Keratinocyte (primary cell): Measurements from ENCODE around the gene ZNF805.

ENCODE experiments used
- EZH2 ChIP-seq: IDR thresholded peaks from one replicate; pipeline ENCODE4 v1.6.1; 2012; ENCODE audit warnings: inconsistent platforms, mild to moderate bottlenecking, low read length, moderate library complexity
- TF ChIP-seq, protein P1 (sequence below), 3 experiments: IDR thresholded peaks in 1 of 3; conservative IDR thresholded peaks in 1 of 3; optimal IDR thresholded peaks in 1 of 3; 2 replicates in 2 of 3; 3 replicates in 1 of 3; pipeline versions ENCODE3 to v1.5.1; 2011; ENCODE audit warnings: low read length in 3 of 3, mild to moderate bottlenecking in 3 of 3, moderate library complexity in 2 of 3, control low read depth in 1 of 3, inconsistent platforms in 1 of 3; ENCODE audit not compliant: insufficient read depth in 2 of 3; ENCODE audit errors: extremely low read depth in 1 of 3

DNA sequence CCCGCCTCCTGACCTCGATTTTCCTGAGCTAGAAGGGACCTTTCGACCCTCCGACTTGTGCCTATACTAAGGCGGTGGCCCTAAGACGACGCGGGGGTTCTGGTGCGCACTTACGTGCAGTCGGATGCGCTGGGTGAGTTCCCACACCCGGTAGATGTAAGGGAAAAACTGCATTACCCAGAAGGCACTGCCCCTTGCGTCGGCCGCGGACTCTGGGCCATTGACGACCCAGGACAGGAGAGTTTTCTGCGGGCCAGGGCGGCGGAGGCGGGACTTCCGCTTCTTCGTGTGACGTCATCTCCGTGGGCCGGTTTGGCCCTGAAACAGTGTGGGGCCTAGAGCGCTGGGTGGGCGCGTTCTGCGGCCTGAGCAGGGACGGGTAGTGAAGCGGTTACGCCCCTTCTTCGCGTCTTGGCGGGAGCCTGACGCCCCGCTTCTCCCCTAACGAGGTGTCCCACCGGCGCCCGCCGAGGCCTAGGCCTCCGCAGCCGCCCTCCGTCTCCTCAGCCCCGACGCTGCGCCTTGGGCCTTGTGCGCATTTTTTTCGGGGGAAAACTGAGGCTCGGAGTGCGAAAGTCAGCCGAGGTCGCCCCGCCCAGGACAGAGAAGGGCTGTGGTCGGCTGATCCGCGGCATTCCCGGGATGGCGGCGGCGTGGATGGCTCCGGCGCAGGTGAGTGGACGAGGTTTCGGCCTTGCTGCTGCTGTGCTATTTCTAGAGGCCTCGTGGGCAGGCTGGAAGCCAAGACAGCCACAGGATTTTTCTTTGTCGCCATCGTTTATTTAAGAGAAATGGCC, 39.9 kb downstream of the ZNF805 start, which contains the start of gene ZNF460:
- TF ChIP-seq, protein P1, sequence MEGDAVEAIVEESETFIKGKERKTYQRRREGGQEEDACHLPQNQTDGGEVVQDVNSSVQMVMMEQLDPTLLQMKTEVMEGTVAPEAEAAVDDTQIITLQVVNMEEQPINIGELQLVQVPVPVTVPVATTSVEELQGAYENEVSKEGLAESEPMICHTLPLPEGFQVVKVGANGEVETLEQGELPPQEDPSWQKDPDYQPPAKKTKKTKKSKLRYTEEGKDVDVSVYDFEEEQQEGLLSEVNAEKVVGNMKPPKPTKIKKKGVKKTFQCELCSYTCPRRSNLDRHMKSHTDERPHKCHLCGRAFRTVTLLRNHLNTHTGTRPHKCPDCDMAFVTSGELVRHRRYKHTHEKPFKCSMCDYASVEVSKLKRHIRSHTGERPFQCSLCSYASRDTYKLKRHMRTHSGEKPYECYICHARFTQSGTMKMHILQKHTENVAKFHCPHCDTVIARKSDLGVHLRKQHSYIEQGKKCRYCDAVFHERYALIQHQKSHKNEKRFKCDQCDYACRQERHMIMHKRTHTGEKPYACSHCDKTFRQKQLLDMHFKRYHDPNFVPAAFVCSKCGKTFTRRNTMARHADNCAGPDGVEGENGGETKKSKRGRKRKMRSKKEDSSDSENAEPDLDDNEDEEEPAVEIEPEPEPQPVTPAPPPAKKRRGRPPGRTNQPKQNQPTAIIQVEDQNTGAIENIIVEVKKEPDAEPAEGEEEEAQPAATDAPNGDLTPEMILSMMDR (optimal IDR thresholded peaks at IDR 0.05 in 1 of 3, IDR thresholded peaks at IDR 0.05 in 1 of 3, conservative IDR thresholded peaks at IDR 0.05 in 1 of 3; ENCODE audit: extremely low read depth in 1 of 3, insufficient read depth in 2 of 3, low read length in 3 of 3), result no peak
- no peak for TF ChIP-seq EZH2
